Gastroesophageal sphincter (tissue), 4 donors: ENCODE measurements around the gene EIF5A. TPM values are rescaled to one million over a fixed set of nuclear protein-coding genes. Genes with fewer than 3 reads are reported as not detected.

Experiments
- ATAC-seq: fragments of 150-250 bp; one replicate; pipeline ENCODE4 v1.9.1; 2016; ENCODE audit warnings: mild to moderate bottlenecking, moderate library complexity
- H3K27ac ChIP-seq, 4 donors: fragments of 200-600 bp; sonication (generic) in 3 of 4; 1 replicate in 3 of 4; 2 replicates in 1 of 4; pipeline ENCODE4 v1.5.1; 2016 to 2019
- H3K27me3 ChIP-seq: fragments of 200-600 bp; sonication (generic); one replicate; pipeline ENCODE4 v1.5.1; 2019
- H3K36me3 ChIP-seq, 2 donors: fragments of 200-600 bp; sonication (generic); one replicate each; pipeline ENCODE4 v1.5.1; 2019; ENCODE audit warnings: control low read depth in 1 of 2
- H3K4me1 ChIP-seq, 3 donors: fragments of 200-600 bp; sonication (generic); 1 replicate in 2 of 3; 2 replicates in 1 of 3; pipeline ENCODE4 v1.5.1; 2016 to 2019; ENCODE audit warnings: control low read depth in 2 of 3
- H3K4me3 ChIP-seq, 2 donors: fragments of 200-600 bp; sonication (generic); one replicate each; pipeline ENCODE4 v1.5.1; 2019; ENCODE audit warnings: mild to moderate bottlenecking in 1 of 2, moderate library complexity in 1 of 2
- H3K9me3 ChIP-seq, 3 donors: fragments of 200-600 bp; sonication (generic); one replicate each; pipeline ENCODE4 v1.5.1; 2017 to 2019; ENCODE audit warnings: control low read depth in 2 of 3
- CTCF ChIP-seq, 4 experiments: fragments of 200-600 bp in 2 of 4; fragments of 450-650 bp in 2 of 4; sonication (generic) in 1 of 4; IDR thresholded peaks; one replicate each; pipeline ENCODE4 v1.5.1; 2017 to 2019; ENCODE audit warnings: antibody characterized with exemption in 4 of 4, mild to moderate bottlenecking in 2 of 4, moderate library complexity in 2 of 4
- EP300 ChIP-seq: sonication (generic); formaldehyde crosslinking; IDR thresholded peaks from one replicate; pipeline ENCODE4 v1.6.1; 2017; ENCODE audit warnings: antibody characterized with exemption, mild to moderate bottlenecking
- POLR2A ChIP-seq, 2 donors: fragments of 450-650 bp; IDR thresholded peaks; one replicate each; pipeline ENCODE4 v1.6.1; 2017; ENCODE audit warnings: antibody characterized with exemption in 2 of 2, mild to moderate bottlenecking in 2 of 2, moderate library complexity in 1 of 2
- POLR2AphosphoS5 ChIP-seq: sonication (generic); formaldehyde crosslinking; IDR thresholded peaks from one replicate; pipeline ENCODE4 v1.6.1; 2017; ENCODE audit warnings: antibody characterized with exemption
- WGBS, 2 donors: methylation state at CpG; one replicate each; pipeline ENCODE4 v1.1.5; 2018; ENCODE audit warnings: low coverage in 1 of 2; 5-methylcytosine and 5-hydroxymethylcytosine counted together
- total RNA-seq, 4 donors: library from RNA; depleted of rRNA; stranded (reverse); fragments of >200 nt; gene quantifications; one replicate each; pipeline ENCODE4 v1.1.0, GENCODE V29; 2016

Gene EIF5A
- total RNA-seq, 4 donors from 2014 or later: 145 to 233 (median 183) TPM

GRCh38 chr17:7309628-7310027 lies 2.2 kb downstream of the EIF5A start:
- Histone ChIP-seq H3K4me3 (peak overlapping the region in 1 of 2 donors; percentile 99), H3K4me1 (peaks cover 5 to 68% (median 33%) of the 10 kb centered on the region in 3 donors), H3K27ac (peak overlapping the region in 3 of 4 donors; percentile 99 to 100 (median 100)), H3K36me3 (peaks cover 3 to 51% of the 10 kb centered on the region in 2 donors), H3K27me3 (no peaks in the 10 kb centered on the region), H3K9me3 (no peaks in the 10 kb centered on the region)
- ATAC-seq: no peak
- WGBS, 2 donors: 85 to 86% methylated on average over 12 of the region's 12 CpGs
- TF ChIP-seq POLR2A (IDR thresholded peaks at IDR 0.05): no peak
- no peak for TF ChIP-seq POLR2AphosphoS5
- no peak for TF ChIP-seq EP300
- no peak for TF ChIP-seq CTCF (IDR thresholded peaks at IDR 0.05)

GRCh38 chr17:7311110-7311705 lies 3.8 kb downstream of the EIF5A start:
- H3K27me3 ChIP-seq: no peaks in the 10 kb centered on the region
- no peaks in the 10 kb centered on the region for H3K9me3 ChIP-seq
- peaks cover 5 to 75% (median 39%) of the 10 kb centered on the region in 3 donors for H3K4me1 ChIP-seq
- no peak for TF ChIP-seq EP300
- no peak for TF ChIP-seq POLR2A (IDR thresholded peaks at IDR 0.05)
- TF ChIP-seq POLR2AphosphoS5: no peak
- TF ChIP-seq CTCF (IDR thresholded peaks at IDR 0.05): no peak
- peak overlapping the region in 2 of 4 donors; percentile 25 to 100 for H3K27ac ChIP-seq
- peaks cover 3 to 57% of the 10 kb centered on the region in 2 donors for H3K36me3 ChIP-seq
- 63% methylated on average over 3 of the region's 7 CpGs; no CpG with 5 or more reads in 1 of the 2 donors for WGBS, 2 donors
- H3K4me3 ChIP-seq: no peak overlapping the region
- ATAC-seq: no peak

- H3K4me1 ChIP-seq: peaks cover 5 to 74% (median 37%) of the 10 kb centered on the region in 3 donors
- TF ChIP-seq POLR2AphosphoS5: no peak
- TF ChIP-seq POLR2A (IDR thresholded peaks at IDR 0.05): no peak
- TF ChIP-seq EP300: no peak
- peaks cover 3 to 71% of the 10 kb centered on the region in 2 donors for H3K36me3 ChIP-seq
- no peaks in the 10 kb centered on the region for H3K9me3 ChIP-seq
- no peak overlapping the region for H3K4me3 ChIP-seq
- no peak for ATAC-seq
- no peaks in the 10 kb centered on the region for H3K27me3 ChIP-seq
- 69 to 85% methylated on average over 2 to 4 of the region's 7 CpGs for WGBS, 2 donors
- peak overlapping the region in 3 of 4 donors; percentile 94 to 98 (median 97) for H3K27ac ChIP-seq
Observed at GRCh38 chr17:7312432-7313087, 5.1 kb downstream of the EIF5A start.

- Histone ChIP-seq H3K27ac (peak overlapping the region in 3 of 4 donors; percentile 94 to 98 (median 97)), H3K9me3 (no peaks in the 10 kb centered on the region), H3K4me3 (no peak overlapping the region), H3K4me1 (peaks cover 5 to 74% (median 37%) of the 10 kb centered on the region in 3 donors), H3K27me3 (no peaks in the 10 kb centered on the region), H3K36me3 (peaks cover 3 to 78% of the 10 kb centered on the region in 2 donors)
- ATAC-seq: no peak
- TF ChIP-seq CTCF (IDR thresholded peaks at IDR 0.05) (peak in 1 of 4 experiments; percentile 9), POLR2A (IDR thresholded peaks at IDR 0.05) (no peak)
- WGBS, 2 donors: 77 to 93% methylated on average over 4 of the region's 7 CpGs
Observed at GRCh38 chr17:7313088-7313889, 5.9 kb downstream of the EIF5A start.
